IPS-18c (cell line): ENCODE measurements around the gene YWHAG.
"Not testable (repeated sequence)": the region's sequence is repeated elsewhere in the genome, so short reads cannot be mapped to it uniquely, and the experiment has no call there.

Experiments
- H3K4me3 ChIP-seq: 2 replicates; pipeline ENCODE4 v1.7.0; 2013; ENCODE audit warnings: low read depth, mild to moderate bottlenecking, low read length, moderate library complexity; ENCODE audit not compliant: insufficient read depth
- H3K9me3 ChIP-seq: one replicate; pipeline ENCODE4 v1.6.1; 2013; ENCODE audit warnings: mild to moderate bottlenecking, low read length, moderate library complexity; ENCODE audit not compliant: control insufficient read depth, insufficient read depth

The YWHAG gene

DNA sequence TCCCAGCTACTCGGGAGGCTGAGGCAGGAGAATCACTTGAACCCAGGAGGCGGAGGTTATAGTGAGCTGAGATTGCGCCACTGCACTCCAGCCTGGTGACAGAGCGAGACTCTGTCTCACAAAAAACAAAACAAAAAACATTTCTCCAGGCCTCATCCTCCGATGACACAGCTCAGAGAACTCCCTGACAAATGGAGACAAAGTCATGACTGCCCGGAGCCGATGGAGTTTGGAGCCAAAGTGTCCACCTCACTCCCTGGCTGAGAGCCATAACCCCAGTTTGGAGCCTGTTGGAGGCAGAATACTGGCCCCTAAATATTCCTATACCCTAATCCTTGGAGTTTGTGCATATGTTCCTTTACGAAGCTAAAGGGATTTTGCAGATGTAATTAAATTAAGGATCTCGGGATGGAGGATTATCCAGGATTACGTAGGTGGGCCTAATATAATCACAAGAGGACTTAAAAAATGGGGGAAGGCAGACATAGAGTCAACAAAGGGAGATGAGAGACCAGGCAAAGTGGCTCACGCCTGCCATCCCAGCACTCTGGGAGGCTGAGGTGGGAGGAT lies 28.0 kb upstream of the YWHAG start:
- Histone ChIP-seq H3K9me3 (peaks cover 3% of the 10 kb centered on the region), H3K4me3 (no peak overlapping the region)

DNA sequence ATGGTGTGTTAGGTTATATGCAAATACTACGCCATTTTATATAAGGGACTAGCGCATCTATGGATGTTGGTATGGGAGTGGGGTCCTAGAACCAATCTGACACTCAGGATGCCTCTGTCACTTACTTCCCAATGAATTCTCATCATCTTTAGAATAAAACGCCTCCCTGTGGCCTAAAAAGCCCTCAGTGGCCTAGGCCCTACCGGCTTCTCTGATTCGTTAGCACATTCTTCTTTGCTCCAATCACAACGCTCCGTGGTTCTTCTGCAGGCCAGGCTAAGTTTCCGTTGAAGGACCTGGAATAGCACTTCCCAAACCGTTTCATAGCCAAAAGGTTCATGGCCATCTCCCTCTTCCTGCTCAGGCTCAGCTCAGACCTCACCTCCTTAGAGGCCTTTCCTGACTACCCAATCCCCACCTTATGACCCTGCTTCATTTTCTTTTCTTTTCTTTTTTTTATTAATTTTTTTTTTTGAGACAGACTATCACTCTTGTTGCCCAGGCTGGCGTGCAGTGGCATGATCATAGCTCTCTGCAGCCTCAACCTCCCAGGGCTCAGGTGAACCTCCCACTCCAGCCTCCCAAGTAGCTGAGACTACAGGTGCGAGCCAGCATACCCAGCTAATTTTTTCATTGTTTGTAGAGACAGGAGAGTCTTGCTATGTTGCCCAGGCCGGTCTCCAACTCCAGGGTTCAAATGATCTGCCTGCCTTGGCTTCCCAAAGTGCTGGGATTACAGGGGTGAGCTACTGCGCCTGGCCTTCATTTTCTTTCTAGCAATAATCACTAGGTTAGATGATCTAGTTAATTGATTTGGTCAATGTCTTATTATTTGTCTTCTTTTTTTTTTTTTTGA lies 24.5 kb upstream of the YWHAG start:
- no peak overlapping the region for H3K4me3 ChIP-seq

DNA sequence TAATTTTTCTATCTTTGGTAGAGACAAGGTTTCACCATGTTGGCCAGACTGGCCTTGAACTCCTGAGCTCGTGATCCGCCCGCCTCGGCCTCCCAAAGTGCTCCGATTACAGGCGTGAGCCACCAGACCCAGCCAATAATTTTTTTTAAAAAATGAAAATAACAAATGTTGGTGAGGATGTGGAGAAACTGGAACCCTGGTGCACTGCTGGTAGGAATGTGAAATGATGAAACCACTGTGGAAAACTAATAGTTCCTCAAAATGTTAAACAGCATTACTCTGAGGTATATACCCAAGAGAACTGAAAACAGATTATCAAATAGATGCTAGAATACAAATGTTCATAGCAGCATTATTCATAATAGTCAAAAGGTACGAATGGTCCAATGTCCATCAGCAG lies 23.0 kb upstream of the YWHAG start:
- H3K4me3 ChIP-seq = no peak overlapping the region
- no peaks in the 10 kb centered on the region for H3K9me3 ChIP-seq

More for the DNA sequence above, 24.5 kb upstream of the YWHAG start:
- no peaks in the 10 kb centered on the region for H3K9me3 ChIP-seq

DNA sequence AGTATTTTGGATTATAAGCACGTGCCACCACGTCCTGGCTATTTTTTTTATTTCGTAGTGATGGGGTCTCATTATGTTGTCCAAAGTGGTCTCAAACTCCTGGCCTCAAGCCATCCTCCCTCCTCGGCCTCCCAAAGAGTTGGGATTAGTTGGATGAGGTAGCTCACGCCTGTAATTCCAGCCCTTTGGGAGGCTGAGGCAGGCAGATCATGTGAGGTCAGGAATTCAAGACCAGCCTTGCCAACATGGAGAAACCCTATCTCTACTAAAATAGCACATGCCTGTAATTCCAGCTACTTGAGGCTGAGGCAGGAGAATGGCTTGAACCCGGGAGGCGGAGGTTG lies 21.8 kb upstream of the YWHAG start:
- no peak overlapping the region for H3K4me3 ChIP-seq
- H3K9me3 ChIP-seq = no peaks in the 10 kb centered on the region

DNA sequence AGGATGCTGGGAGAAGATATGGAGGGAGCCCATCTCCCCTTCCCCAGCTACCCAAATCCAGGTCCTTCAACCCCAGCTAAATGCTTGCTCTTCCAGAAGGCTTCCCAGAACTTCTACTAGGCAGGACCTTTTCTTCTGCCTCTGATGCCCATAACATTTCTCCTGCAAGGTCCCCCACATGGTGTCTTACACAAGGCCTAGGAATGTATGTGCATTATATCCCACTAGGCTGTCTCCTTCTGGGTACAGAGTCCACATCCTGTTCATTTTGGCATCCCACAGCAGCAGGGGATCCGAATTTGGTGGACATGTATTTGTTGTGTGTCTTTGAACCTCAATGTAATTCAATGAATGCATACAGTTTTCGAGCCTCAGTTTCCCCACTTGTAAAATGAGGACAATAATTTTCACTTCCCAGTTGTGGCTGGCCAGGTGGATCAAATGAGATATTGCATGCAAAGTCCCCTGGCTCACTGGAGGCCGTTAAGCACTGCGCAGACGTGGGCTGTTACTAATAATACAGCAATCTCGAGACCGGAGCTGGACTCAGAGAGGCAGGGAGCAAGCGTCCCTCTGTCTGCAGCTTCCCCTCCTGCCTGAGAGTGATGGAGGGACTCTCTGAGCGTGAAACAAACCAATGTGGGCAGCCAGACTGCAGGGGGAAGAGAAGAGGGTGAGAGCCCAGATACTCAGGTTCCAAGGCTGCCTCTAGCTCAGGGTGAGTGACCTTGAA lies 18.6 kb upstream of the YWHAG start:
- Histone ChIP-seq H3K9me3 (no peaks in the 10 kb centered on the region), H3K4me3 (no peak overlapping the region)

DNA sequence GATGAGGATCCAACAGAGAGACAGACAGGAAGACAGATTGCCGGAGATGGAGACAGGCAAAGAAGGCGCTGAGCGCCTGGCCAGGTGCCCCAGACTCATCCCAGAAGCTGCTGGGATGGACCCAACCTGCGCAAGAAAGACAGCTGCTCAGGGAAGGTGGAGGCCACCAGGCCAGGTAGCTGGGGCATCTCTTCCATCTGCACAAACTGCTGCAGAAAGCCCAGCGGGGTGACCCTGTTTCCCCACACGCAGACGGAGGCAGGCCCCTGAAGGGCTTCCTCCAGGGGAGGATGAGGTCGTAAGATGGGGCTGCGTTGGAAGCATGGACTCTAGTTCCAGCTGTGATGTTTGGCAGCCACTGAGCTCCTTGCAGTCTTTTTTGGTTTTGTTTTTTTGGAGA lies 16.5 kb upstream of the YWHAG start:
- no peak overlapping the region for H3K4me3 ChIP-seq
- no peaks in the 10 kb centered on the region for H3K9me3 ChIP-seq

DNA sequence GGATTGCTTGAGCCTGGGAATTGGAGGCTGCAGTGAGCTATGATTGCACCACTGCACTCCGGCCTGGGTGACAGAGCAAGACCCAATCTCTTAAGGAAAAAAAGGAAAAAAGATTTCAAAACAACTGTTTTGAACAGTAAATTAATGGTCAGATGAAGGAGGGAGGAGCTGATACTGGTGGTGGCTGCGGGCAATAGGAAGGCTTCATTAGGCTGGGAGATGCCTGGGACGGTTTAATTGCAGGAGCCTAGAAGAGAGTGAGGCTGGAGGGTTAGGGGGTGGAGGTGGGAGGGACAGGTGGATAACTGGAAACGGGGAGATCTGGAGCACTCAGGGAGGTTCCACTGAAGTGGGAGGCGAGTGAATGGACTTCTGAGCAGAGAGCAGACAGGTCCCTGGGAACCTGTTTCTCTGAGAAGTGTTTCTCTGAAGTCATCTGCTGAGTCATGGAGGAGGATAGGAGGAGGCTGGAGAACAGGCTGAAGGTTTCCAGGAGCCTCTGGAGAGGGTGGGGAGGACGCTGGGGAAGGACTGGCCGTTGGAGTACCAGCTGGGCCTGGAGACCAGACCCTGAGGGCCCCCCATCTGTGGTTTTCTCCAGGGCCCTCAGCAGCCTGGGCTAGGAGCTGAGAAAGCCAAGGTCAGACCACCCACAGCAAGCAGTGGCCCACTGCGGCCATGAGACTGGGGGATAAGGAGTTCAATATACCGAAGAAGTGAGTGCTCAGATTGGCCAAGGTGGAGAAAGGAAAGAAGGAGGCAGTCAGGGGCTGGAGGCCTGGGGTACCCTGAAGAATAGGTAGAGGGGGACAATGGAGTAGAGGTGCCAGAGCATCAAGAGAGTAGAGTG lies 14.4 kb upstream of the YWHAG start:
- Histone ChIP-seq H3K4me3 (no peak overlapping the region), H3K9me3 (no peaks in the 10 kb centered on the region)

DNA sequence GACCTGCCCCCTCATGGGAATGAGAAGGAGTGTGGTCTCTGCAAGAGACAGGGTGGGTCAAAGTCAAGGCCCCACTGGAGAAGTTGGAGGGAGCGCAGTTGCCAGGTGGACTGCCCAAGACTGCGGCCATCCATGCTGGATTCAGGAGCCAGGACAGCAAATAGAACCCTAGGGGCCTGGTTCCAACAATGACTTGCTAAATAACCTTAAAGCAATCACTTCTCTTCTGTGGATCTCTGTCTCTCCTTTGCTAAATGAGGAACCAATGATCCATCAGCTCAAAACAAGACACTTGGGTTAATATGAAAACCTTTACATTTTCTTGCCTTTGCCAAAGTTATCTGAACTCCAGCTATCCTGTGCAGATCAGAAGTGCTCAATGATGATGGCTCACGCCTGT lies 12.6 kb upstream of the YWHAG start:
- H3K4me3 ChIP-seq = no peak overlapping the region
- H3K9me3 ChIP-seq = no peaks in the 10 kb centered on the region

DNA sequence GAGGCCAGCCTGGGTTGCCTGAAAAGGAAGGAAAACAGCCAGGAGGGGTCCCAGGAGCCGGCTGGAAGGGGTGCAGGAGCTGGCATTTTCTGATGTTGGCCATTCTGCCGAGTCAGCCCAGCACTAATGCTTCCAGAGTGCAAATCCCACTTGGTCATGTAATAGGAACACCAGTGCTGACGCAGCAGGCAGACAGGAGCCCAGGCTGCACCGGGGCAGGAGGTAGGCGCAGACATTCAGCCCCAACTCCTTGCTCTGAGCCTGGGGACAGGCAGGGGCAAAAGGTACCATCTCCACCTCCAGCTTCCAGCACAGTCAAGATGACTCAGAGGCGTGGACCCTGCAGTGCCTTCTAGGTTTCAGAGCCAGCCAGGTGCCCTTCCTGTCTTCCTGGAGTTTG lies 10.2 kb upstream of the YWHAG start:
- H3K4me3 ChIP-seq = no peak overlapping the region
- no peaks in the 10 kb centered on the region for H3K9me3 ChIP-seq

DNA sequence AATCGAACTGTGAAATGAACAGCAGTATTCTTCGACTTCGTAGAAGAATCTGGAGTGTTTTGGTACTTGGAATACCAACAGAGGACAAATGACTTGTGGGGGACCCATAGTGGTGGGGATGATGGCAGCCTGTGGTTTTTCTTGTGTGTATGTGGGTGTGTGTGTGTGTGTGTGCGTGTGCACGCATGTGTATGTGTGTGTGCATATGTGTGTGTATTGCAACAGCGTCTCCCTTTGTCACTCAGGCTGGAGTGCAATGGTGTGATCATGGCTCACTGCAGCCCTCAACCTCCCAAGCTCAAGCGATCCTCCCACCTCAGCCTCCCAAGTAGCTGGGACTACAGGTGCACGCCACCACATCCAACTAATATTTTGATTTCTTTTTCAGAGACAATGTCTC lies 9.4 kb upstream of the YWHAG start:
- no peak overlapping the region for H3K4me3 ChIP-seq
- H3K9me3 ChIP-seq = no peaks in the 10 kb centered on the region

DNA sequence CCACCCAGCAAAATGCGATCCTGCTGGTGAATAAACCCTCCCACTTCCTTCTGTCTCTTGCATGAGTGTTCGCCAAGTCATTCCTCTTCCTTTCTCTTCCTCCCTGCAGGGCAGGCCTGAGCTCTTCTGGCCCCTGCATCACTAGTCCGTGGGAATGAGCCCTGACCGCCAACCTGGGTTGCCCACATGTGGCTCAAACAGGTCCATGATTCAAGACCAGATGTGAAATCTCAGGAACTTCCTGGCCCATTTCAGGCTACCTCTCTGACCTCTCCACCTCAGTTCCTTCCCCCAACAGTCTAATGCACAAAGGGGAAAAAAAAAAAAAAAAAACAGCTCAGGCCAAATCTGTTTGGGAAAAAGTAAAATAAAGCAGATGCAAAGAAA lies 5.4 kb upstream of the YWHAG start:
- H3K4me3 ChIP-seq = no peak overlapping the region
- peaks cover 2% of the 10 kb centered on the region for H3K9me3 ChIP-seq

DNA sequence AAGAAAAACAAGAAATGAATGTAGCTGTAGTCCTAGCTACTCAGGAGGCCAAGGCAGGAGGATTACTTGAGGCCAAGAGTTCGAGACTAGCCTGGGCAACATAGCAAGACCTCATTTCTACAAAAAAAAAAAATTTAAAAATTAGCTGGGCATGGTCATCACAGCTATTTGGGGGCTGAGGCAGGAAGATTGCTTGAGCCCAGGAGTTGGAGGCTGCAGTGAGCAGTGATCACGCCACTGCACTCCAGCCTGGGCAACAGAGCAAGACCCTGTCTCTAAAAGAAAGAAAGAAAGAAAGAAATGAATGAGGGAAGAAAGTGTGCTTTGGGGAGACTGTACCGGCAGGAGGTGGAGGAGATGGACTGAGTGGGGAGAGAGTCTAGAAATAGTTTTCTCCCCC lies 5.0 kb upstream of the YWHAG start:
- not testable (repeated sequence) for H3K9me3 ChIP-seq, H3K4me3 ChIP-seq

DNA sequence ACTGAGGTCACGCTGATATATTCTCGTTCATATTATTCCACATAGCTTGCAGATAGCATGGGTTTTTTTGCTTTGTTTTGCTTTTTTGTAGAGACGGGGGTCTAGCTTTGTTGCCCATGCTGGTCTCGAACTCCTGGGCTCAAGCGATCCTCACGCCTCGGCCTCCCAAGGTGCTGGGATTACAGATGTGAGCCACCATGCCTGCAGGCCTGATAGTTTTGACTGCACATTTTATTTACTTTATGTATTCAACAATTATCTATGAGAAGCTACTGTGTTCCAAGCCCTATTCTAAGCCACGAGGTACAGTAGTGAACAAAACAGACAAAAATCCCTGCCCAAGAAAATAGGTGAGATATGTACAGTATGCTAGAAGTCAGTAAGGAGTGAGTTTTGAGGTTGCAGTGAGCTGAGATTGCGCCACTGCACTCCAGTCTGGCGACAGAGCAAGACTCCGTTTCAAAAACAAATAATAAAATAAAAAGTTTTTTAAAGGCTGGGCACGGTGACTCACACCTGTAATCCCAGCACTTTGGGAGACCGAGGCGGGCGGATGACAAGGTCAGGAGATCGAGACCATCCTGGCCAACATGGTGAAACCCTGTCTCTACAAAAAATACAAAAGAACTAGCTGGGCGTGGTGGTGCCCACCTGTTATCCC lies 1.3 kb upstream of the YWHAG start:
- H3K9me3 ChIP-seq = peaks cover 2% of the 10 kb centered on the region
- peak overlapping the region; percentile 99; the same call in 1 of the 2 replicates for H3K4me3 ChIP-seq

DNA sequence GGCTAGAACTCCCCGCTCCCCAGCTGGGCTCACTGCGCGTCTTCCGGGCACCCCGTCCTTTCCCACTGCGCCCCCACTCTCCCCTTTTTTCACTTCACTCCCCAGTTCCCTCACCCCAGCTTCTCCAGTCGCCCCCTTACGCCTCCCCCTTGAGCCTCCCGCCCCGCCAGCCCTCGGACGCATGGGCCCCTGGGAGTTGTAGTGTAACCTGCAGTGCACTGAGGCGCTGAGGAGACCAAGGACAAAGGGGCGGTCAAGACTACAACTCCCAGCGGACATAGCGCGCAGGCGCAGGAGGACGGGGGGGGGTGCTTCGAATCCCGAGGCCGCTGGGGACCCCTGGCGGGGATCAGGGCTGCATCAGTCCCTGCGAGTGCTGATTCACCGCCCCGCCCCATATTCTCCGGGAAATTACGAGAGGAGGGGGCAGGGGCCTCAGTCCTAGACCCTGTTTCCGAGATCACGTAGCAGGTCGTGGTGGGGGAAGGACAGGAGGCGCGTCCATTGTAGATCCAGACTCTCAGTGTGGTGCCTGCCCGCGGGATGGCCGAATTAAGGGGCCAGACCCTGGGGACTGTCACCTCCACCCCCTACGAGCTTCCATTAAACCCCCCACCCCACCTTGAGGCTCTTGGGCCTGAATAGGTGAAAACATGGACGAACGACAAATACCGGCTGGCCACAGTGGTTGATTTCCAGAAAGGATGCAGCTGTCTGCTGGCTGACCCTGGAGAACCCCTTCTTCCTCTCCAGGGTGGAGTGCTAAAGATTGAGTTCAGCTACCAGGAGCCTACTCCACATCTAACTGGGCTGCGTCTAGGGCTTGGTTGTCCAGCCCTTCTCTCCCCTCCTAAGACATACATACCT lies 553 bp upstream of the YWHAG start:
- peaks cover 2% of the 10 kb centered on the region for H3K9me3 ChIP-seq
- peak overlapping the region; percentile 99 for H3K4me3 ChIP-seq

DNA sequence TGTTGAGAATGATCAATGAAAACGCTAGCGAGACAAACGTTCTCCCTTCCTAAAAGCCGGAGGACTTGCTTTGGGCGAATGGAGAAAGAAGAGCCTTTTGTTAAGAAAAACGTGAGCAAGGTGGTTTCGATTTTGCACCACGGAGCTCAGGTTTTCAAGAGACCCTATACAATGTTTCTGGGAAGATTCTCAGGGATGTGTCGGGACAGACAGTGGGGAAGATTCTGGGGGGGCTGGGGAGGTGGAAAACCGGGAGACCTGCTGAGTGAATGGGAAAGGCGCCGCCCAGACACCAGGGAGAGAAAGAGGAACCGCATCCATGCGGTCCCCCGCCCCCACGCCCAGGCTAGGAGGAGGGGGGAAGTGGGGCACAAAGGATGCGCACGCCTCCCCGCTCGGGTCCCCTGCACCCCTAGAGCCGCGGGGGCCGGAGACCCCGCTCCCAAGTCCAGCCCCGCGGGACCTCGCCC lies 745 bp downstream of the YWHAG start:
- H3K4me3 ChIP-seq = peak overlapping the region; percentile 99

DNA sequence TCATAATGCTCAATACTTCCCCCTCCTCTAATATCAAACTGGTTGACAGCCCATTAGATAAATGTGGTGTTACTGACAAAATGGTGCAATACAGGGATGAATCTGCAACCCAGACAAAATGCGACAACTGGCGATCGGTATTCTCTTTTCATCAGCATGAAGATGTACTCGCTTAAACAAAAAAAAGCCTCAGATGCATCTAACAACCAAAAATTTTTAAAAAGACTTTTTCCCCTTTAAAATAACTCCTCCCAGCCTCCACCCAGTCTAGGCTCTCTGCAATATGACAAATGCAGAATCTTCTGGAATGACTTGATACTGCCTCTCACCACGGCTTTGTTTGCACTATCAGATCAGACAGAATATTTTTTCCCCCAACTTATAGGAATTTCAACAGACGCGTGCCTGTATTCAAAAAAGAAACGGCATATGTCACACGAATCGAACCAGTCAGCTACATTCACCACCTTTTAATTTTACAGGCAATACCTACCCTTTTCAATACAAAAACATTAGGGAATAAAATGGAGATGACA lies 1.2 kb downstream of the YWHAG start:
- Histone ChIP-seq H3K4me3 (peak overlapping the region; percentile 99), H3K9me3 (peaks cover 2% of the 10 kb centered on the region)

More for the DNA sequence above, 745 bp downstream of the YWHAG start:
- peaks cover 2% of the 10 kb centered on the region for H3K9me3 ChIP-seq
